Measurements from ENCODE around the gene NPY2R. TPM values are rescaled to one million over a fixed set of nuclear protein-coding genes. Genes with fewer than 3 reads are reported as not detected.

The NPY2R gene
- total RNA-seq, 1 experiment from 2014 or later, result not detected

DNA sequence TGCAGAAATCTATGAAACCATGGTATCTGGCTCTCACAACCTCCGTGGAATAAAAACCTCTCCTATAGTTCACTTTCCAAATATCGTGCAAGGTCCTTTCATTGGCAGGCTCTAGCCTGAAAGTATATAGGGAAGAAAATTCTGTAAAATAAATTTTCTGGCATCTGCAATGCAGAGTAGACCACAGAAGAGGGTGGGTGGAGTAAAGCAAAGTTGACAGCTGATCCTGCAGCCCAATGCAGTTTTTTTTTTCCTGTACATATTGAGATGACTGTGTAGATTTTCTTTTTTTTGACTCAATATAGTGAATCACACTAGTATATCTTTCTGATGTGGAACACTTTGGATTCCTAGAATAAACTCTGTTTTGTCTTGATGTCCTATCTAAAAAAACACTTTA, 56.7 kb downstream of the NPY2R start:
- intact Hi-C loops (cut with micrococcal nuclease), result no loop called here
- Histone ChIP-seq H3K9me2 (ENCODE audit: insufficient read depth) (no peaks in the 10 kb centered on the region), H3K36me3 (ENCODE audit: control insufficient read depth in 1 of 2, insufficient read depth in 2 of 2, low read length in 2 of 2) (no peaks in the 10 kb centered on the region), H4K20me1 (ENCODE audit: insufficient read depth) (no peaks in the 10 kb centered on the region), H3K4me1 (ENCODE audit: control insufficient read depth in 1 of 2, insufficient read depth in 2 of 2, low read length in 2 of 2) (no peaks in the 10 kb centered on the region), H2AFZ (ENCODE audit: low read depth, low read length, poor library complexity, severe bottlenecking) (no peak overlapping the region), H3K27me3 (ENCODE audit: insufficient read depth, low read length) (no peaks in the 10 kb centered on the region), H3K79me2 (ENCODE audit: insufficient read depth, low read length) (no peaks in the 10 kb centered on the region), H3K9ac (ENCODE audit: low read length) (no peak overlapping the region), H3K4me2 (ENCODE audit: low read length) (no peak overlapping the region), H3K4me3 (replicated peaks in 1 of 2; ENCODE audit: low read depth in 1 of 2, low read length in 2 of 2) (no peak overlapping the region), H3K9me3 (ENCODE audit: control insufficient read depth in 1 of 2, insufficient read depth in 1 of 2, low read depth in 1 of 2, low read length in 2 of 2) (no peaks in the 10 kb centered on the region), H3K27ac (ENCODE audit: low read depth, low read length) (no peak overlapping the region)
- CTCF ChIA-PET, result no interaction called here
- DNase-seq (ENCODE audit: low read depth, low spot score) (no peak), ATAC-seq (no peak)
- RAD21 ChIA-PET (ENCODE audit: low non-redundant PET in 1 of 2, low total read pairs in 2 of 2, uncharacterized antibody in 2 of 2, unreplicated experiment in 2 of 2), result no interaction called here
- POLR2A ChIA-PET, result no interaction called here
- TF ChIP-seq JUND (IDR thresholded peaks at IDR 0.05) (no peak), SP1 (IDR thresholded peaks at IDR 0.05; ENCODE audit: low read depth) (no peak), ZFX (IDR thresholded peaks at IDR 0.05) (no peak), ELF1 (IDR thresholded peaks at IDR 0.05; ENCODE audit: borderline replicate concordance, low read depth) (no peak), RAD21 (IDR thresholded peaks at IDR 0.05; ENCODE audit: low read depth) (no peak), SIN3A (IDR thresholded peaks at IDR 0.05; ENCODE audit: low read depth) (no peak), FOSL1 (IDR thresholded peaks at IDR 0.05; ENCODE audit: low read depth) (no peak), TCF7L2 (IDR thresholded peaks at IDR 0.05; ENCODE audit: borderline replicate concordance, extremely low read depth, insufficient read depth, insufficient read length) (no peak), CEBPB (IDR thresholded peaks at IDR 0.05; ENCODE audit: low read depth) (no peak), EZH2phosphoT487 (IDR thresholded peaks at IDR 0.05; ENCODE audit: borderline replicate concordance) (no peak), SRF (IDR thresholded peaks at IDR 0.05; ENCODE audit: low read depth) (no peak), ZNF274 (IDR thresholded peaks at IDR 0.05; ENCODE audit: low read depth, low read length) (no peak), EZH2 (IDR thresholded peaks at IDR 0.05) (no peak), POLR2A (IDR thresholded peaks at IDR 0.05; ENCODE audit: borderline replicate concordance, extremely low read depth, insufficient read depth, insufficient read length) (no peak)
- TF ChIP-seq, protein P1, sequence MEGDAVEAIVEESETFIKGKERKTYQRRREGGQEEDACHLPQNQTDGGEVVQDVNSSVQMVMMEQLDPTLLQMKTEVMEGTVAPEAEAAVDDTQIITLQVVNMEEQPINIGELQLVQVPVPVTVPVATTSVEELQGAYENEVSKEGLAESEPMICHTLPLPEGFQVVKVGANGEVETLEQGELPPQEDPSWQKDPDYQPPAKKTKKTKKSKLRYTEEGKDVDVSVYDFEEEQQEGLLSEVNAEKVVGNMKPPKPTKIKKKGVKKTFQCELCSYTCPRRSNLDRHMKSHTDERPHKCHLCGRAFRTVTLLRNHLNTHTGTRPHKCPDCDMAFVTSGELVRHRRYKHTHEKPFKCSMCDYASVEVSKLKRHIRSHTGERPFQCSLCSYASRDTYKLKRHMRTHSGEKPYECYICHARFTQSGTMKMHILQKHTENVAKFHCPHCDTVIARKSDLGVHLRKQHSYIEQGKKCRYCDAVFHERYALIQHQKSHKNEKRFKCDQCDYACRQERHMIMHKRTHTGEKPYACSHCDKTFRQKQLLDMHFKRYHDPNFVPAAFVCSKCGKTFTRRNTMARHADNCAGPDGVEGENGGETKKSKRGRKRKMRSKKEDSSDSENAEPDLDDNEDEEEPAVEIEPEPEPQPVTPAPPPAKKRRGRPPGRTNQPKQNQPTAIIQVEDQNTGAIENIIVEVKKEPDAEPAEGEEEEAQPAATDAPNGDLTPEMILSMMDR (IDR thresholded peaks at IDR 0.05 in 2 of 3, conservative IDR thresholded peaks at IDR 0.05 in 1 of 3; ENCODE audit: borderline replicate concordance in 1 of 3, insufficient read depth in 1 of 3, low read depth in 2 of 3, low read length in 2 of 3), result no peak
- TF ChIP-seq, protein P2, sequence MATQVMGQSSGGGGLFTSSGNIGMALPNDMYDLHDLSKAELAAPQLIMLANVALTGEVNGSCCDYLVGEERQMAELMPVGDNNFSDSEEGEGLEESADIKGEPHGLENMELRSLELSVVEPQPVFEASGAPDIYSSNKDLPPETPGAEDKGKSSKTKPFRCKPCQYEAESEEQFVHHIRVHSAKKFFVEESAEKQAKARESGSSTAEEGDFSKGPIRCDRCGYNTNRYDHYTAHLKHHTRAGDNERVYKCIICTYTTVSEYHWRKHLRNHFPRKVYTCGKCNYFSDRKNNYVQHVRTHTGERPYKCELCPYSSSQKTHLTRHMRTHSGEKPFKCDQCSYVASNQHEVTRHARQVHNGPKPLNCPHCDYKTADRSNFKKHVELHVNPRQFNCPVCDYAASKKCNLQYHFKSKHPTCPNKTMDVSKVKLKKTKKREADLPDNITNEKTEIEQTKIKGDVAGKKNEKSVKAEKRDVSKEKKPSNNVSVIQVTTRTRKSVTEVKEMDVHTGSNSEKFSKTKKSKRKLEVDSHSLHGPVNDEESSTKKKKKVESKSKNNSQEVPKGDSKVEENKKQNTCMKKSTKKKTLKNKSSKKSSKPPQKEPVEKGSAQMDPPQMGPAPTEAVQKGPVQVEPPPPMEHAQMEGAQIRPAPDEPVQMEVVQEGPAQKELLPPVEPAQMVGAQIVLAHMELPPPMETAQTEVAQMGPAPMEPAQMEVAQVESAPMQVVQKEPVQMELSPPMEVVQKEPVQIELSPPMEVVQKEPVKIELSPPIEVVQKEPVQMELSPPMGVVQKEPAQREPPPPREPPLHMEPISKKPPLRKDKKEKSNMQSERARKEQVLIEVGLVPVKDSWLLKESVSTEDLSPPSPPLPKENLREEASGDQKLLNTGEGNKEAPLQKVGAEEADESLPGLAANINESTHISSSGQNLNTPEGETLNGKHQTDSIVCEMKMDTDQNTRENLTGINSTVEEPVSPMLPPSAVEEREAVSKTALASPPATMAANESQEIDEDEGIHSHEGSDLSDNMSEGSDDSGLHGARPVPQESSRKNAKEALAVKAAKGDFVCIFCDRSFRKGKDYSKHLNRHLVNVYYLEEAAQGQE (IDR thresholded peaks at IDR 0.05; ENCODE audit: low read depth), result no peak
- TF ChIP-seq, protein P3, sequence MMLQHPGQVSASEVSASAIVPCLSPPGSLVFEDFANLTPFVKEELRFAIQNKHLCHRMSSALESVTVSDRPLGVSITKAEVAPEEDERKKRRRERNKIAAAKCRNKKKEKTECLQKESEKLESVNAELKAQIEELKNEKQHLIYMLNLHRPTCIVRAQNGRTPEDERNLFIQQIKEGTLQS (IDR thresholded peaks at IDR 0.05), result no peak
- TF ChIP-seq, protein P4, sequence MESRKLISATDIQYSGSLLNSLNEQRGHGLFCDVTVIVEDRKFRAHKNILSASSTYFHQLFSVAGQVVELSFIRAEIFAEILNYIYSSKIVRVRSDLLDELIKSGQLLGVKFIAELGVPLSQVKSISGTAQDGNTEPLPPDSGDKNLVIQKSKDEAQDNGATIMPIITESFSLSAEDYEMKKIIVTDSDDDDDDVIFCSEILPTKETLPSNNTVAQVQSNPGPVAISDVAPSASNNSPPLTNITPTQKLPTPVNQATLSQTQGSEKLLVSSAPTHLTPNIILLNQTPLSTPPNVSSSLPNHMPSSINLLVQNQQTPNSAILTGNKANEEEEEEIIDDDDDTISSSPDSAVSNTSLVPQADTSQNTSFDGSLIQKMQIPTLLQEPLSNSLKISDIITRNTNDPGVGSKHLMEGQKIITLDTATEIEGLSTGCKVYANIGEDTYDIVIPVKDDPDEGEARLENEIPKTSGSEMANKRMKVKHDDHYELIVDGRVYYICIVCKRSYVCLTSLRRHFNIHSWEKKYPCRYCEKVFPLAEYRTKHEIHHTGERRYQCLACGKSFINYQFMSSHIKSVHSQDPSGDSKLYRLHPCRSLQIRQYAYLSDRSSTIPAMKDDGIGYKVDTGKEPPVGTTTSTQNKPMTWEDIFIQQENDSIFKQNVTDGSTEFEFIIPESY (IDR thresholded peaks at IDR 0.05; ENCODE audit: extremely low read depth, insufficient replicate concordance, low read length), result no peak
- TF ChIP-seq, protein P5, sequence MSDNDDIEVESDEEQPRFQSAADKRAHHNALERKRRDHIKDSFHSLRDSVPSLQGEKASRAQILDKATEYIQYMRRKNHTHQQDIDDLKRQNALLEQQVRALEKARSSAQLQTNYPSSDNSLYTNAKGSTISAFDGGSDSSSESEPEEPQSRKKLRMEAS (IDR thresholded peaks at IDR 0.05), result no peak
- no TSS peak for BruUV-seq (replicated peaks)

All from HCT116 (cell line).